ENCODE results near the gene BTN1A1.

DNA sequence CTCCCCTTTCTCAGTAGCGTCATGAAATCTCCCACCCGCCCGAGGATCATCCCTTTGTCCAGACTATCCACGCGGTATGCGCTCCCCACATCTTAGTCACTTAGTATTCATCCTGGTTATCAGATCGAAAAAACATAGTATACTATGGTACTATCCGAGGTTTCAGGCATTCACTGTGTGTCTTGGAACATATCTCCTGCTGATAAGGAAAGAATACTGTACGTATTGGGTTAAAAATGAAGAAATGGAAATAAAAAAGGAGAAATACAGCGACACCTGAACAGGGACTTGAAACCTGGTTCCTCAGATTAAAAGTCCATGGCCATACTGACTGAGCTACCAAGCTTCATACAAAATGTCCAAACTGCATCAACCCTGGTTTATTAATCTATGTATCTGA lies 52.1 kb downstream of the BTN1A1 start:
- TF ChIP-seq EZH2 (IDR thresholded peaks at IDR 0.05; ENCODE audit: low read length, missing control alignments) = no peak
- TF ChIP-seq, protein P1, sequence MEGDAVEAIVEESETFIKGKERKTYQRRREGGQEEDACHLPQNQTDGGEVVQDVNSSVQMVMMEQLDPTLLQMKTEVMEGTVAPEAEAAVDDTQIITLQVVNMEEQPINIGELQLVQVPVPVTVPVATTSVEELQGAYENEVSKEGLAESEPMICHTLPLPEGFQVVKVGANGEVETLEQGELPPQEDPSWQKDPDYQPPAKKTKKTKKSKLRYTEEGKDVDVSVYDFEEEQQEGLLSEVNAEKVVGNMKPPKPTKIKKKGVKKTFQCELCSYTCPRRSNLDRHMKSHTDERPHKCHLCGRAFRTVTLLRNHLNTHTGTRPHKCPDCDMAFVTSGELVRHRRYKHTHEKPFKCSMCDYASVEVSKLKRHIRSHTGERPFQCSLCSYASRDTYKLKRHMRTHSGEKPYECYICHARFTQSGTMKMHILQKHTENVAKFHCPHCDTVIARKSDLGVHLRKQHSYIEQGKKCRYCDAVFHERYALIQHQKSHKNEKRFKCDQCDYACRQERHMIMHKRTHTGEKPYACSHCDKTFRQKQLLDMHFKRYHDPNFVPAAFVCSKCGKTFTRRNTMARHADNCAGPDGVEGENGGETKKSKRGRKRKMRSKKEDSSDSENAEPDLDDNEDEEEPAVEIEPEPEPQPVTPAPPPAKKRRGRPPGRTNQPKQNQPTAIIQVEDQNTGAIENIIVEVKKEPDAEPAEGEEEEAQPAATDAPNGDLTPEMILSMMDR (conservative IDR thresholded peaks at IDR 0.05 in 1 of 2, IDR thresholded peaks at IDR 0.05 in 1 of 2; ENCODE audit: low read depth in 1 of 2, low read length in 2 of 2) = no peak
